ENCODE data around the gene GPRIN1.

The GPRIN1 gene

DNA sequence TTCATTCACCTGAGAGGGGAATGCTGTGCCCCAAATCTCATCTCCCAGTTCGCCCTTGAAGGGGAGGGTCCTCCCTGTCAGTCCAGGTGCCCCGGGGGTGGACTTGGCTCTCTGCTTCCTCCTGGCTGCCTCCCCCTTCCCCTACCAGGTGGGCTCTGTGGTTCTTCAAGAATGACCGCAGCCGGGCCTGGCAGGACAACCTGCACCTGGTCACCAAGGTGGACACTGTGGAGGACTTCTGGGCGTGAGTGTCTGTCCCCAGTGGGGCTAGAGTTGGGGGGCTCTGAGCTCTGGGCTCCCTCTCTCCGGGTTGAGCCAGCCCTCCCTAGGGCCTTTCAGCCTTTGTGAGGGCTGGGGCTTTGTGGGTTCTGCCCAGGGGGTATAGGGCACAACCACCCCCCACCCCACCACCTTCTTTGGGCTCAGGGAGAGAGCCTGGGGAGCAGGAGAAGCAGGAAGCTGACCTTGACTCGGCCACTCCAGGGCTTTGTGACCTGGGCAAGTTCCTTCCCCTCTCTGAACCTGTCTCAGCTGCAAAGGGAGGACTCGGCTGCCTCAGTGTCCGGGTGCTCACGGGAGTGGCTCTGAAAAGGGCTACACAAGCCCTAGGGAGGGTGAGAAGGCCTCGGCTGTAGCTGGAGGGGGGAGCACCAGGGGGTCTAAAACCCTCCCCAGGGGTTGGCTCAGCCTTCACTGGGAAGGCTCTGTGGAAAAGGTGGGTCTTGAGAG, 33.7 kb upstream of the GPRIN1 start:
- CTCF ChIA-PET, result interaction anchor here (0.7 kb wide), 1 partner anchor 1739 kb away, joined by 3 read pairs; no protein-coding TSS in a partner anchor
- POLR2A ChIA-PET, result interaction anchor here (0.8 kb wide), 1 partner anchor 13 kb away, joined by 3 read pairs; the partner anchor contains the start of genes EIF4E1B and SNCB
- DNase-seq (ENCODE audit: extremely low spot score), result no peak
- TF ChIP-seq HDGF (IDR thresholded peaks at IDR 0.05; ENCODE audit: borderline replicate concordance) (no peak), SP1 (IDR thresholded peaks at IDR 0.05) (no peak), SUZ12 (IDR thresholded peaks at IDR 0.05) (no peak), BHLHE40 (IDR thresholded peaks at IDR 0.05; ENCODE audit: borderline replicate concordance) (no peak), FOXM1 (IDR thresholded peaks at IDR 0.05; ENCODE audit: borderline replicate concordance) (no peak), TARDBP (IDR thresholded peaks at IDR 0.05) (no peak), NFRKB (IDR thresholded peaks at IDR 0.05) (no peak), ARNT (IDR thresholded peaks at IDR 0.05) (no peak), L3MBTL2 (conservative IDR thresholded peaks at IDR 0.05) (no peak), ZNF384 (IDR thresholded peaks at IDR 0.05) (no peak), FOXA1 (IDR thresholded peaks at IDR 0.05) (no peak), FOXK2 (IDR thresholded peaks at IDR 0.05) (no peak), LEF1 (IDR thresholded peaks at IDR 0.05; ENCODE audit: borderline replicate concordance) (no peak), CTBP1 (IDR thresholded peaks at IDR 0.05; ENCODE audit: borderline replicate concordance) (no peak), ELF4 (IDR thresholded peaks at IDR 0.05) (no peak)
- TF ChIP-seq, protein P1, sequence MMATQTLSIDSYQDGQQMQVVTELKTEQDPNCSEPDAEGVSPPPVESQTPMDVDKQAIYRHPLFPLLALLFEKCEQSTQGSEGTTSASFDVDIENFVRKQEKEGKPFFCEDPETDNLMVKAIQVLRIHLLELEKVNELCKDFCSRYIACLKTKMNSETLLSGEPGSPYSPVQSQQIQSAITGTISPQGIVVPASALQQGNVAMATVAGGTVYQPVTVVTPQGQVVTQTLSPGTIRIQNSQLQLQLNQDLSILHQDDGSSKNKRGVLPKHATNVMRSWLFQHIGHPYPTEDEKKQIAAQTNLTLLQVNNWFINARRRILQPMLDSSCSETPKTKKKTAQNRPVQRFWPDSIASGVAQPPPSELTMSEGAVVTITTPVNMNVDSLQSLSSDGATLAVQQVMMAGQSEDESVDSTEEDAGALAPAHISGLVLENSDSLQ (IDR thresholded peaks at IDR 0.05), result no peak

DNA sequence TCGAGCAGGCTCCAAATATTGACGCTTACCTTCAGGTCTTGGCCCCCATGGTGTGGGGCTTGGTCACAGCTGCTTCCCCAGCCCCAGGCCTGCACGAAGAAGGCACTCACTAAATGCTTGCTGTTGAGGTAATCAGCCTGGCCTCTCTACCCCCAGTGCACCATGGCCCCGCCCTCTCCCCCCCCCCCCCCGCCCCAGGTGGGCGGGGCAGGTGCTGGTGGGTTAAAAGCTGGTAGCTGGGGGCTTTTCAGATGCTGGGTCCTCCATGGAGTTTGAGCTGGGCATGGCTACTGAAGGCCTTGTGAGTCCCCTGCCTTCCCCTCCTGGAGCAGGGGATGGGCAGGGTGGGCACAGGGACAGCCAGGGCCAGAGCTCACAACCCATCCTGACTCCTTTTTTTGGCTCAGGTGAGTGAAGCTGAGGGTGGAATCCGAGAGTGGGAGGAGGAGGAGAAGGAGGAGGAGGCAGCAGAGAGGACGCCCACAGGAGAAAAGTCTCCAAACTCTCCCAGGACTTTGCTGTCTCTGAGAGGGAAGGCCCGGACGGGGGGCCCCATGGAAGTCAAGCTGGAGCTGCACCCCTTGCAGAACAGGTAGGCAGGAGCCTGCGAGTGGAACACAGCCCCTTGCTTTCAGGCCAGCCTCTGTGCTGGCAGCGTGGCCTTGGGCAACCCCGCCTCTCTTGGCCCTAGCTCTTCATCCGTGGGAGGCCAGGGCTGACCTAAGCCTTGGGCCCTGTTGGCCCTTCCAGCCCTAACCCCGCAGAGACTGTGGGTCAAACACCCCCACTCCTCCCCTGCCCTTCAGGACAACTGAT, 32.9 kb upstream of the GPRIN1 start:
- DNase-seq (ENCODE audit: extremely low spot score), result no peak
- CTCF ChIA-PET, result no interaction called here
- POLR2A ChIA-PET, result interaction anchor here (0.8 kb wide), 1 partner anchor 12 kb away, joined by 3 read pairs; the partner anchor contains the start of genes EIF4E1B and SNCB
- TF ChIP-seq ZNF384 (IDR thresholded peaks at IDR 0.05), result no peak

DNA sequence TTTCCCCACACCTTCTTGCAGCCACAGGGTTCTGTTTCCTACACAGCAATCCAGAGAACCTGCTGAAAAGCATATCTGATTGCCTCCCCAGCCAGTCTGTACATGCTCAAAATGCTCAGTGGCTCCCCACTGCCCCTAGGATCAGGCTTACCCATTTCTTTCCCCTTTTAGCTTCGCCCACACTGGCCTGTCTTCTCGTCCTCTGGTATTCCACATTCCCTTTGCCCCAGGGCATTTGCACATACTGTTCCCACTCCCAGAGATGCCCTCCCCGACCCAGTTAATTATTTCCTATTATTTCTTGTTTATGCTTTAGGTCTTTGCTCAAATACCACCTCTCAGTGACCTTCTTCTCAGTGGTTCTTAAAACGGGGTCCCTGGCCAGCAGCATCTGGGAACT, 30.7 kb upstream of the GPRIN1 start:
- TF ChIP-seq TARDBP (IDR thresholded peaks at IDR 0.05) (no peak), NFRKB (IDR thresholded peaks at IDR 0.05) (no peak), FOXA1 (IDR thresholded peaks at IDR 0.05) (no peak), FOXK2 (IDR thresholded peaks at IDR 0.05) (no peak), ARNT (IDR thresholded peaks at IDR 0.05) (no peak), CTBP1 (IDR thresholded peaks at IDR 0.05; ENCODE audit: borderline replicate concordance) (no peak), SUZ12 (IDR thresholded peaks at IDR 0.05) (no peak), L3MBTL2 (conservative IDR thresholded peaks at IDR 0.05) (no peak), FOXM1 (IDR thresholded peaks at IDR 0.05; ENCODE audit: borderline replicate concordance) (no peak), BHLHE40 (IDR thresholded peaks at IDR 0.05; ENCODE audit: borderline replicate concordance) (no peak), ELF4 (IDR thresholded peaks at IDR 0.05) (no peak), ZNF384 (IDR thresholded peaks at IDR 0.05) (no peak), SP1 (IDR thresholded peaks at IDR 0.05) (no peak), HDGF (IDR thresholded peaks at IDR 0.05; ENCODE audit: borderline replicate concordance) (no peak), LEF1 (IDR thresholded peaks at IDR 0.05; ENCODE audit: borderline replicate concordance) (no peak)
- TF ChIP-seq, protein P1 (IDR thresholded peaks at IDR 0.05), result no peak
- CTCF ChIA-PET, result interaction anchor here (1.2 kb wide), 1 partner anchor 10 kb away, joined by 3 read pairs; the partner anchor contains the start of genes EIF4E1B and SNCB
- DNase-seq (ENCODE audit: extremely low spot score), result no peak
- POLR2A ChIA-PET, result interaction anchor here (1.1 to 1.5 kb wide), 2 partner anchors 10 to 31 kb away, joined by 3 read pairs; partner anchors contain the start of genes EIF4E1B and SNCB

DNA sequence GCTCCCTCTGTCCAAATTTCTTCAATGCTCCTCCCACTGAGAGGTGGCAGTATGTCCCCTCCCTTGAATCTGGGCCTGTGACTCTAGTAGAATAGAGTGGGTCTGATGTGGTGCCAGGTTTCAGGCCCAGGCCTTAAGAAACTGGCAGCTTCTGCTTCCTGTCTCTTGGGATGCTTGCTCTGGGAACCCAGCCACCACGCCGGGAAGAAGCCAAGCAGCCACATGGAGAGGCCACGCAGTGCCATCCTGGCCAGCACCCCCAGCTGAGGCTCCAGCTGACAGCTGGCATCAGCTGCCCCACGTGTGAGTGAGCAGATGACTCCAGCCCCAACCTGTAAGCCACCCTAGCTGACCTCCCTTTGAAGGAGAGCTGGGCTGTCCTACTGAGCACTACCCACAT, 30.0 kb upstream of the GPRIN1 start:
- no peak for DNase-seq (ENCODE audit: extremely low spot score)
- ChIA-PET POLR2A (interaction anchor here (1.1 to 1.5 kb wide), 2 partner anchors 10 to 31 kb away, joined by 3 read pairs; partner anchors contain the start of genes EIF4E1B and SNCB), CTCF (interaction anchor here (1.2 kb wide), 1 partner anchor 10 kb away, joined by 3 read pairs; the partner anchor contains the start of genes EIF4E1B and SNCB)
- TF ChIP-seq, protein P1 (IDR thresholded peaks at IDR 0.05), result no peak
- TF ChIP-seq NFRKB (IDR thresholded peaks at IDR 0.05) (no peak), SP1 (IDR thresholded peaks at IDR 0.05) (no peak), ELF4 (IDR thresholded peaks at IDR 0.05) (no peak), ZNF384 (IDR thresholded peaks at IDR 0.05) (no peak), SUZ12 (IDR thresholded peaks at IDR 0.05) (no peak), FOXK2 (IDR thresholded peaks at IDR 0.05) (no peak), HDGF (IDR thresholded peaks at IDR 0.05; ENCODE audit: borderline replicate concordance) (no peak), L3MBTL2 (conservative IDR thresholded peaks at IDR 0.05) (no peak), FOXA1 (IDR thresholded peaks at IDR 0.05) (no peak), BHLHE40 (IDR thresholded peaks at IDR 0.05; ENCODE audit: borderline replicate concordance) (no peak), TARDBP (IDR thresholded peaks at IDR 0.05) (no peak), FOXM1 (IDR thresholded peaks at IDR 0.05; ENCODE audit: borderline replicate concordance) (no peak), CTBP1 (IDR thresholded peaks at IDR 0.05; ENCODE audit: borderline replicate concordance) (no peak), LEF1 (IDR thresholded peaks at IDR 0.05; ENCODE audit: borderline replicate concordance) (no peak), ARNT (IDR thresholded peaks at IDR 0.05) (no peak)

DNA sequence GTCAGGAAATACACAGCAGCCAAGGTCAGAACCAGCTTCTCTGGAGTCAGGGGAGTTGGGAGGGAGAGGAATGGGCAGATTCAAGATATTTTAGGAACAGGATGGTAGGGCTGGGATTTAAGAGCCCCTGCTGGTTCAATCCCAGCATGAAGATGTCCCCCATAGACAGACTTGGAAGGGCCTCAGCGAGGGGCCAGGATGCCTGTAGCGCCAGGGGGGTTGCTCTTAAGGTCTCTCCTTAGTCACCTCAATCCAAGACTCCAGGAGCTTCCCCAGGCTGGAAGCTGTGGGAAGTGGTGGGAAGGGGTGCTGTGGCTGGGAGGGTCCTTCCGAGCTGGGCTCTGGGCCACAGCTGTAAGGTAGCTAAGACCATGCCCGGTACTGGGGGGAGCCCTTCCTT, 29.3 kb upstream of the GPRIN1 start:
- TF ChIP-seq CTBP1 (IDR thresholded peaks at IDR 0.05; ENCODE audit: borderline replicate concordance), result no peak
- TF ChIP-seq NFRKB (IDR thresholded peaks at IDR 0.05), result no peak
- TF ChIP-seq ARNT (IDR thresholded peaks at IDR 0.05), result no peak
- TF ChIP-seq SUZ12 (IDR thresholded peaks at IDR 0.05), result no peak
- TF ChIP-seq FOXM1 (IDR thresholded peaks at IDR 0.05; ENCODE audit: borderline replicate concordance), result no peak
- TF ChIP-seq SP1 (IDR thresholded peaks at IDR 0.05), result no peak
- no peak for TF ChIP-seq BHLHE40 (IDR thresholded peaks at IDR 0.05; ENCODE audit: borderline replicate concordance)
- TF ChIP-seq HDGF (IDR thresholded peaks at IDR 0.05; ENCODE audit: borderline replicate concordance), result no peak
- TF ChIP-seq ZNF384 (IDR thresholded peaks at IDR 0.05), result no peak
- TF ChIP-seq LEF1 (IDR thresholded peaks at IDR 0.05; ENCODE audit: borderline replicate concordance), result no peak
- ChIA-PET CTCF (interaction anchor here (1.2 kb wide), 1 partner anchor 9 kb away, joined by 3 read pairs; the partner anchor contains the start of genes EIF4E1B and SNCB), POLR2A (no interaction called here)
- no peak for DNase-seq (ENCODE audit: extremely low spot score)

Measured in HEK293T (cell line).